Measurements from ENCODE around the gene MAP1B.

The MAP1B gene

DNA sequence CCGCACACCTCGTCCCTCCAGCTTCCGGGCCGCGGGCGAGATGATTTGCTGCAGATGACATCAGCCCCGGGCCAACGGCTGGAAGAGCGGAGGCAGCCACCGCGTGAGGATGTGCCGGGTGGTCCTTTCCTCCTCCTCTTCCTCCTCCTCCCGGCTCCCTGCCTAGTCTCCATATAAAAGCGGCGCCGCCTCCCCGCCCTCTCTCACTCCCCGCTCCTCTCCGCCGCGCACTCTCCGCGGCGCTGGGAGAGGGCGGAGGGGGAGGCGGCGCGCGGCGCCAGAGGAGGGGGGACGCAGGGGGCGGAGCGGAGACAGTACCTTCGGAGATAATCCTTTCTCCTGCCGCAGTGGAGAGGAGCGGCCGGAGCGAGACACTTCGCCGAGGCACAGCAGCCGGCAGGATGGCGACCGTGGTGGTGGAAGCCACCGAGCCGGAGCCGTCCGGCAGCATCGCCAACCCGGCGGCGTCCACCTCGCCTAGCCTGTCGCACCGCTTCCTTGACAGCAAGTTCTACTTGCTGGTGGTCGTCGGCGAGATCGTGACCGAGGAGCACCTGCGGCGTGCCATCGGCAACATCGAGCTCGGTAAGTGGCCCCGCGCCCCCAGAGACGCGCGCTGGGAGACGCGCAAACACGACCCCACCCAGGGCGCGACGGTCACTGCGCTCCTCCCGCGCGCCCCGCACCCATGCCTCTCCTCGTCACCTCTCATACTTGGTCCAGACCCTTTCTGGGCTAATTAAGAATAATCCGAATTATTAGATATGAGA lies at the start of gene MAP1B:
Gene MAP1B (plus strand): TSS at position 345 of the 770 bp plus-strand sequence. CDS start 57 bp downstream, at position 402.
- H3K27ac ChIP-seq (ENCODE audit: low read depth, low read length) = peak within 1 kb of the TSS; percentile 83
- H3K36me3 ChIP-seq (ENCODE audit: control insufficient read depth, insufficient read depth, low read length) = no peaks in the 10 kb centered on the region
- H3K4me3 ChIP-seq (ENCODE audit: low read depth, low read length) = peak within 1 kb of the TSS; percentile 94
- H3K27me3 ChIP-seq (ENCODE audit: control insufficient read depth, insufficient read depth, low read length) = no peaks in the 10 kb centered on the region
- H3K4me1 ChIP-seq (ENCODE audit: control insufficient read depth, insufficient read depth, low read length) = peaks cover 31% of the 10 kb centered on the region
- H3K9ac ChIP-seq (ENCODE audit: low read depth, low read length) = peak within 1 kb of the TSS; percentile 82
- H3K9me3 ChIP-seq (ENCODE audit: control insufficient read depth, insufficient read depth, low read length) = no peaks in the 10 kb centered on the region

DNA sequence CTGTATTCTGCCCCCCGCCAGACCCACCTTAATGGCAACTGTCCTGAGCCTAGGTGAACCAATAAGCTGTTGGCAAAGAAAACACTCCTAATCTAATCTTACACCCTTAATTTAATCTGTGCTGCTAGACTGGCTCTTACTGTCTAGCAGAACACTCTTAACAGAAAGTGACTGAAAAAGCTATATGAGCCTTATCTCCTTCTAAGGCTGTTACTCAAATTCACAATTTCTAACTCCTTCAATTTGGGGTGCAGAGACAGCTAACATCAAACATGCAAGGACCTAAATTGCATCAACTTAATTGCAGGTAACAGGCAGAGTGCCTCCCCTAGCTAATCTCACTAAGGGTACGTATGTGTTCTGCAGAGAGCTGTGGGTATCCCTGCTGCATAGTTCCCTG lies 49.5 kb upstream of the MAP1B start:
- H3K27ac ChIP-seq (ENCODE audit: low read depth, low read length) = no peak overlapping the region
- H3K27me3 ChIP-seq (ENCODE audit: control insufficient read depth, insufficient read depth, low read length) = no peaks in the 10 kb centered on the region
- H3K4me3 ChIP-seq (ENCODE audit: low read depth, low read length) = no peak overlapping the region
- H3K9me3 ChIP-seq (ENCODE audit: control insufficient read depth, insufficient read depth, low read length) = no peaks in the 10 kb centered on the region
- no peaks in the 10 kb centered on the region for H3K36me3 ChIP-seq (ENCODE audit: control insufficient read depth, insufficient read depth, low read length)
- no peak overlapping the region for H3K9ac ChIP-seq (ENCODE audit: low read depth, low read length)
- no peaks in the 10 kb centered on the region for H3K4me1 ChIP-seq (ENCODE audit: control insufficient read depth, insufficient read depth, low read length)

- Histone ChIP-seq H3K36me3 (ENCODE audit: control insufficient read depth, insufficient read depth, low read length) (no peaks in the 10 kb centered on the region), H3K9ac (ENCODE audit: low read depth, low read length) (no peak overlapping the region), H3K4me3 (ENCODE audit: low read depth, low read length) (no peak overlapping the region), H3K4me1 (ENCODE audit: control insufficient read depth, insufficient read depth, low read length) (peaks cover 35% of the 10 kb centered on the region), H3K27me3 (ENCODE audit: control insufficient read depth, insufficient read depth, low read length) (no peaks in the 10 kb centered on the region), H3K9me3 (ENCODE audit: control insufficient read depth, insufficient read depth, low read length) (no peaks in the 10 kb centered on the region), H3K27ac (ENCODE audit: low read depth, low read length) (no peak overlapping the region)
Observed at GRCh38 chr5:72063219-72063819, 44.0 kb upstream of the MAP1B start.

GRCh38 chr5:72064801-72065570 lies 42.3 kb upstream of the MAP1B start:
- no peaks in the 10 kb centered on the region for H3K9me3 ChIP-seq (ENCODE audit: control insufficient read depth, insufficient read depth, low read length)
- no peaks in the 10 kb centered on the region for H3K27me3 ChIP-seq (ENCODE audit: control insufficient read depth, insufficient read depth, low read length)
- H3K27ac ChIP-seq (ENCODE audit: low read depth, low read length) = peak overlapping the region; percentile 81
- peaks cover 37% of the 10 kb centered on the region for H3K4me1 ChIP-seq (ENCODE audit: control insufficient read depth, insufficient read depth, low read length)
- peak overlapping the region; percentile 12; the same call in 1 of the 2 replicates for H3K4me3 ChIP-seq (ENCODE audit: low read depth, low read length)
- H3K9ac ChIP-seq (ENCODE audit: low read depth, low read length) = no peak overlapping the region
- H3K36me3 ChIP-seq (ENCODE audit: control insufficient read depth, insufficient read depth, low read length) = no peaks in the 10 kb centered on the region

DNA sequence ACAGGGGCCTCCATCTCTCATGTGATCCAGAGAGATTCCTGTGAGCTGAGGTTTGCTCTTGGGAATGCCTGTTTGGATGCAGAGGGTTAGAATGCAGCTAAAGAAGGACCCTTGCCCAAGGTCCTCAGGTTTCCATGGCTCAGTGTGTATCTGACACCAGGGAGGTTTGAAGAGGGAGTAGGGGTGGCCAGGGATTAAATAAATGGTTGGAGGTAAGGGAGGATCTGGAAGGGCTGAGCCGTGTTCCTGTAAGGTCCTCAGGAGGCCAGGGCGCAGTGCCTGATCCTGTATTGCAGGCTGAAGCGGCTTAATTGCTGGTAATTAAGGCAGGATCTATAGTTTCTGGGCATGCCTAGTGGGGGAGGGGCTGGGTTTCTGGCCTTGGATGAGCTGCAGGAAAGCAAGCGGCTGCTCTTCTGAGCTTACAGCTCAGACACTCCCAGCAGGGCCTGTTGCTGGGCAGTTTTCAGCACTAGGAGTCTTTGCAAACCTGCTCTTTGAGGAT lies 41.5 kb upstream of the MAP1B start:
- peaks cover 44% of the 10 kb centered on the region for H3K4me1 ChIP-seq (ENCODE audit: control insufficient read depth, insufficient read depth, low read length)
- peak overlapping the region; percentile 38; the same call in 1 of the 2 replicates for H3K9ac ChIP-seq (ENCODE audit: low read depth, low read length)
- no peaks in the 10 kb centered on the region for H3K27me3 ChIP-seq (ENCODE audit: control insufficient read depth, insufficient read depth, low read length)
- no peaks in the 10 kb centered on the region for H3K36me3 ChIP-seq (ENCODE audit: control insufficient read depth, insufficient read depth, low read length)
- no peaks in the 10 kb centered on the region for H3K9me3 ChIP-seq (ENCODE audit: control insufficient read depth, insufficient read depth, low read length)
- H3K4me3 ChIP-seq (ENCODE audit: low read depth, low read length) = 0 out of 2 replicates have a peak overlapping the region, but pooled peaks have one; percentile 15
- H3K27ac ChIP-seq (ENCODE audit: low read depth, low read length) = peak overlapping the region; percentile 81

DNA sequence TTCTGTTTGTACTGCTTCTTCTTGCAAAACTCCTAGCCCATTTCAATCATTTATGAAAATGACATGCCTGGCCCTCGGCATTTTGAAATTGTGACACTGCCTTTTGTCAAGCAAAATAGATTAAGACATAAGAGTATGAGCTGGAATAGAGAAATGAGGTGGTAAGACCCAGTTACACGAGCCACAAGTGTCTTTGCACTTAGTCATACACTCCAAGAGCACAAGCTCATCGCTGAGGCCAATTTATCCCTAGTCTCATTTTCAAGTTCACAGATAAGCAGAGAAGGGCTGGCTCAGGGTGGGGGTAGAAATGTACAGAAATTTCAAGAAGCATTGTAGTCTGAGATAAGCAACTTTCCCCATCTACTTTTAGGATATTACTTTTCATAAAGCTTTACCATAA lies 40.6 kb upstream of the MAP1B start:
- H3K27me3 ChIP-seq (ENCODE audit: control insufficient read depth, insufficient read depth, low read length) = no peaks in the 10 kb centered on the region
- H3K27ac ChIP-seq (ENCODE audit: low read depth, low read length) = peak overlapping the region; percentile 81
- H3K4me1 ChIP-seq (ENCODE audit: control insufficient read depth, insufficient read depth, low read length) = peaks cover 46% of the 10 kb centered on the region
- no peak overlapping the region for H3K9ac ChIP-seq (ENCODE audit: low read depth, low read length)
- no peaks in the 10 kb centered on the region for H3K9me3 ChIP-seq (ENCODE audit: control insufficient read depth, insufficient read depth, low read length)
- no peaks in the 10 kb centered on the region for H3K36me3 ChIP-seq (ENCODE audit: control insufficient read depth, insufficient read depth, low read length)
- H3K4me3 ChIP-seq (ENCODE audit: low read depth, low read length) = no peak overlapping the region

DNA sequence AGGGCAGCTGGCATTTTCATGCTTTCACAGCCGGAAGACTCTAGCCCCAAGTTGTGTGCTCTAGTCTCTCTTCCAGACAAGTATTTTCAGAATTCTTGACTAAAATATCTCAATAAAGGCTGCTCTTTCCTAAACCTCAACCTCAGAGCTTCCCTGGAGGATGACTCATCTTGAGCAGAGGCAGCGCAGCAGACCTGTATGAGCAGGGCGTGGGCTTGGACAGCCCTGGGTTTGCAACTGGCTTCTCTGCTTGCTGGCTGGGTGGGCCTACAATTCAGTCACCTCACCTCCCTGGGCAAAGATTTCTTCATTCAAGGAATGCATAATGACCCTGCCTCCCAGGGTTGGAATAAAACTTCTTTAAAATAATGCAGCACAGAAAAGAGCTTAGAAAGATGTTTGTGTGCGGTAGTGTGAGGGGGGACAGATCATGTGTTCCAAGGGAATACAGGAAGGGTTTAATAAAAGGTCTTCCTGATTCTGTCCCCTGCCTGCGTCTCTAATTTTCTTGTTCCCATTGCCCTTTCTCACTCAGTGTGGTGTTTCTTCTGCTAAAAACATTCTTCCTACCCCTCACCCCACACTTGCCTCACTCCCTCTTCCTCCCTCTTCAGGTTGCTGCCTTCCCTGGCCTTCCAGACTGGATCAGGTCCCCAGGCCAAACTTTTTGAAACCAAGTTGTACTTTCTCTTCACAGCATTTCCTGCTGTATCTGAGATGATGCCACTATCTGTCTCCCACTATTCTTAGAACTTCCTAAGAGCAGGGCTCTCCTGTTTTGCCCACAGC lies 39.4 kb upstream of the MAP1B start:
- Histone ChIP-seq H3K27ac (ENCODE audit: low read depth, low read length) (no peak overlapping the region), H3K9ac (ENCODE audit: low read depth, low read length) (no peak overlapping the region; the same call in 1 of the 2 replicates), H3K4me3 (ENCODE audit: low read depth, low read length) (no peak overlapping the region), H3K36me3 (ENCODE audit: control insufficient read depth, insufficient read depth, low read length) (no peaks in the 10 kb centered on the region), H3K27me3 (ENCODE audit: control insufficient read depth, insufficient read depth, low read length) (no peaks in the 10 kb centered on the region), H3K4me1 (ENCODE audit: control insufficient read depth, insufficient read depth, low read length) (peaks cover 46% of the 10 kb centered on the region), H3K9me3 (ENCODE audit: control insufficient read depth, insufficient read depth, low read length) (no peaks in the 10 kb centered on the region)

DNA sequence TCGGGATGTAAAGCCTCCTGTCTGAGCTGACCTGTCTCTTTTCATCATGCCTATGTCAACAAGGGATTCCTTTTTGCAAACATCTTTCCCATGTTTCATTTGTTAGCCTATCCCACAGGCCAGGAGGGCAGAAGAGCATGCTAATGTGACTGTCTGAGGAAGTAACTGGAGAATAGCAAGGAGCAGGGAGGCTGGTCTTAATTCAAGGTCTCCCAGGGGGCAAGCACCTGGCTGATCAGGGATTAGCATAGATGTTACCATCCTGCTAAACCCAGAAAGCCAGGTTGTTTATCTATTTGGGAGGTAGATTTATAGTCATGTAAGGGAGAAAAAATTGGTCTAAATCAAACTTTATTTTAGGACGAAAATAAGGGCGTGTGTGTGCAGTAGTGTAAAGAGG lies 36.7 kb upstream of the MAP1B start:
- Histone ChIP-seq H3K9ac (ENCODE audit: low read depth, low read length) (no peak overlapping the region), H3K27me3 (ENCODE audit: control insufficient read depth, insufficient read depth, low read length) (no peaks in the 10 kb centered on the region), H3K36me3 (ENCODE audit: control insufficient read depth, insufficient read depth, low read length) (no peaks in the 10 kb centered on the region), H3K4me3 (ENCODE audit: low read depth, low read length) (no peak overlapping the region), H3K9me3 (ENCODE audit: control insufficient read depth, insufficient read depth, low read length) (no peaks in the 10 kb centered on the region), H3K27ac (ENCODE audit: low read depth, low read length) (no peak overlapping the region), H3K4me1 (ENCODE audit: control insufficient read depth, insufficient read depth, low read length) (peaks cover 36% of the 10 kb centered on the region)

- H3K27me3 ChIP-seq (ENCODE audit: control insufficient read depth, insufficient read depth, low read length) = no peaks in the 10 kb centered on the region
- H3K4me1 ChIP-seq (ENCODE audit: control insufficient read depth, insufficient read depth, low read length) = peaks cover 23% of the 10 kb centered on the region
- H3K36me3 ChIP-seq (ENCODE audit: control insufficient read depth, insufficient read depth, low read length) = no peaks in the 10 kb centered on the region
- no peak overlapping the region for H3K4me3 ChIP-seq (ENCODE audit: low read depth, low read length)
- no peaks in the 10 kb centered on the region for H3K9me3 ChIP-seq (ENCODE audit: control insufficient read depth, insufficient read depth, low read length)
- no peak overlapping the region for H3K27ac ChIP-seq (ENCODE audit: low read depth, low read length)
- H3K9ac ChIP-seq (ENCODE audit: low read depth, low read length) = no peak overlapping the region
Observed at GRCh38 chr5:72071906-72072305, 35.4 kb upstream of the MAP1B start.

- Histone ChIP-seq H3K27ac (ENCODE audit: low read depth, low read length) (no peak overlapping the region), H3K9me3 (ENCODE audit: control insufficient read depth, insufficient read depth, low read length) (no peaks in the 10 kb centered on the region), H3K27me3 (ENCODE audit: control insufficient read depth, insufficient read depth, low read length) (no peaks in the 10 kb centered on the region), H3K36me3 (ENCODE audit: control insufficient read depth, insufficient read depth, low read length) (no peaks in the 10 kb centered on the region), H3K4me1 (ENCODE audit: control insufficient read depth, insufficient read depth, low read length) (peaks cover 13% of the 10 kb centered on the region), H3K9ac (ENCODE audit: low read depth, low read length) (no peak overlapping the region), H3K4me3 (ENCODE audit: low read depth, low read length) (no peak overlapping the region)
Observed at GRCh38 chr5:72074251-72074650, 33.0 kb upstream of the MAP1B start.

Measured in HUES48 (cell line).